ENCODE measurements around the gene TMEM37. TPM values are rescaled to one million over a fixed set of nuclear protein-coding genes. Genes with fewer than 3 reads are reported as not detected.

TMEM37 gene
- total RNA-seq, 1 experiment from 2014 or later, result 9.6 TPM

DNA sequence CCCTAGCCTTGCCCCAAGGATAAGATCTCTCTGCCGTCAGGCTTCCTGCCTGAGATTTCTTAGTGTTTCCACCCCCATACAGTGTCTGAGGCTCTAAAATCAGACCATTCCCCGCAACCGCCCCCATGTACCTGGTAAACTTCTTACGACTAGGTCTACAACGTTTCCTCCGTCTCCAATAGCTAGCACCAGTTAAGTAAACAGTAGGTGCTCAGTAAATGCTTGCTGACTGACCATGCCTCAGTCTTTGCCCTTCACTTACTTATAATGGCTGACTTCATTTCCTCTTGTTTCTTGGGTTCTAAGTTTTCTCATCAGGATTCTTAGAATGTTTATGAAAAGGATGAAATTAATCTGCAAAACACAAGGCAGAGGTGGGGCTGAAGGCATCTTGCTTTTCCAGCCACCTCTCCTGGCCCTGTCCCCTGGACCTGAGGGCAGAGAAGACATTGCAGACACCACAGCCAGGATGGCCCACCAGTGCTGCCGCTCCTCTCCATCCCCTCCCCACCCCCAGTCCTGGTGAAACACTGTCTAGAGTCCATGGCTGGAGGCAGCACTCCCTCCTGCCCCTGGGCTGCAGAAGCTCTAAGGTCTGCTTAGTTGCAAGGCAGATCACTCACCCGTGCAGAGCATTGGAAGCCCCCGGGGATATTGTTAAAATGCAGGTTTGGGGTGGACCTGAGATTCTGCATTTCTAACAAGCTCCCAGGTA, 16.9 kb downstream of the TMEM37 start (continued):
- TF ChIP-seq, protein P1, sequence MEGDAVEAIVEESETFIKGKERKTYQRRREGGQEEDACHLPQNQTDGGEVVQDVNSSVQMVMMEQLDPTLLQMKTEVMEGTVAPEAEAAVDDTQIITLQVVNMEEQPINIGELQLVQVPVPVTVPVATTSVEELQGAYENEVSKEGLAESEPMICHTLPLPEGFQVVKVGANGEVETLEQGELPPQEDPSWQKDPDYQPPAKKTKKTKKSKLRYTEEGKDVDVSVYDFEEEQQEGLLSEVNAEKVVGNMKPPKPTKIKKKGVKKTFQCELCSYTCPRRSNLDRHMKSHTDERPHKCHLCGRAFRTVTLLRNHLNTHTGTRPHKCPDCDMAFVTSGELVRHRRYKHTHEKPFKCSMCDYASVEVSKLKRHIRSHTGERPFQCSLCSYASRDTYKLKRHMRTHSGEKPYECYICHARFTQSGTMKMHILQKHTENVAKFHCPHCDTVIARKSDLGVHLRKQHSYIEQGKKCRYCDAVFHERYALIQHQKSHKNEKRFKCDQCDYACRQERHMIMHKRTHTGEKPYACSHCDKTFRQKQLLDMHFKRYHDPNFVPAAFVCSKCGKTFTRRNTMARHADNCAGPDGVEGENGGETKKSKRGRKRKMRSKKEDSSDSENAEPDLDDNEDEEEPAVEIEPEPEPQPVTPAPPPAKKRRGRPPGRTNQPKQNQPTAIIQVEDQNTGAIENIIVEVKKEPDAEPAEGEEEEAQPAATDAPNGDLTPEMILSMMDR (IDR thresholded peaks at IDR 0.05), result no peak
- TF ChIP-seq, protein P2, sequence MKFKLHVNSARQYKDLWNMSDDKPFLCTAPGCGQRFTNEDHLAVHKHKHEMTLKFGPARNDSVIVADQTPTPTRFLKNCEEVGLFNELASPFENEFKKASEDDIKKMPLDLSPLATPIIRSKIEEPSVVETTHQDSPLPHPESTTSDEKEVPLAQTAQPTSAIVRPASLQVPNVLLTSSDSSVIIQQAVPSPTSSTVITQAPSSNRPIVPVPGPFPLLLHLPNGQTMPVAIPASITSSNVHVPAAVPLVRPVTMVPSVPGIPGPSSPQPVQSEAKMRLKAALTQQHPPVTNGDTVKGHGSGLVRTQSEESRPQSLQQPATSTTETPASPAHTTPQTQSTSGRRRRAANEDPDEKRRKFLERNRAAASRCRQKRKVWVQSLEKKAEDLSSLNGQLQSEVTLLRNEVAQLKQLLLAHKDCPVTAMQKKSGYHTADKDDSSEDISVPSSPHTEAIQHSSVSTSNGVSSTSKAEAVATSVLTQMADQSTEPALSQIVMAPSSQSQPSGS (CRISPR knock-in tag; IDR thresholded peaks at IDR 0.05; ENCODE audit: borderline replicate concordance, low read depth), result no peak

DNA sequence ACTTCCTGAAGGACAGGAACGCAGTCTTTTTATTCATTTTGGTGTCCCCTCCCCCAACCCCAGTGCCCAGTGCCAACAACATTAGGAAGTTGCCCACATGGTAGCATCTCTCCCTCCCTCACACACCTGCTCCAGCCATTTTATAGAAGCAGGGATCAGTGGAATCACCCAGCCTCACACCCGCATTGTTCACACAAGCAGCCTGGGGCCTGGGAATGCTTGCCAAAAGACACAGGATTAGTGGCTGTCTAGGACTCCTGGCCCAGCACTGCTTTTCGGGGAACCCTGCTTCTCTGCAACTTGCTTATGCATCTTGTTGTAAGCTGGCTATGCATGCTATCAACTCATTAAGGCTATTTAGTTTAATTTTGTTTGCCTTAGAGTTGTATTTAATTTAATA, 17.9 kb downstream of the TMEM37 start:
- ChIA-PET CTCF (interaction anchor here (2.0 kb wide), 1 partner anchor 26 kb away, joined by 9 read pairs; no protein-coding TSS in a partner anchor), POLR2A (no interaction called here)
- no peak overlapping the region for H3K27ac Mint-ChIP-seq
- peaks cover 35% of the 10 kb centered on the region for H3K4me1 Mint-ChIP-seq
- no peaks in the 10 kb centered on the region for H3K9me3 Mint-ChIP-seq
- no peak overlapping the region for H3K4me3 Mint-ChIP-seq
- TF ChIP-seq TCF7 (CRISPR knock-in tag; IDR thresholded peaks at IDR 0.05; ENCODE audit: low read depth) (no peak), KAT7 (CRISPR knock-in tag; IDR thresholded peaks at IDR 0.05; ENCODE audit: borderline replicate concordance) (no peak), JUN (CRISPR knock-in tag; IDR thresholded peaks at IDR 0.05) (no peak), MYBL2 (CRISPR knock-in tag; IDR thresholded peaks at IDR 0.05) (no peak), ZBTB21 (CRISPR knock-in tag; IDR thresholded peaks at IDR 0.05; ENCODE audit: borderline replicate concordance) (no peak), ETV6 (CRISPR knock-in tag; IDR thresholded peaks at IDR 0.05) (no peak), TP53 (CRISPR knock-in tag; IDR thresholded peaks at IDR 0.05) (no peak)
- TF ChIP-seq, protein P3, sequence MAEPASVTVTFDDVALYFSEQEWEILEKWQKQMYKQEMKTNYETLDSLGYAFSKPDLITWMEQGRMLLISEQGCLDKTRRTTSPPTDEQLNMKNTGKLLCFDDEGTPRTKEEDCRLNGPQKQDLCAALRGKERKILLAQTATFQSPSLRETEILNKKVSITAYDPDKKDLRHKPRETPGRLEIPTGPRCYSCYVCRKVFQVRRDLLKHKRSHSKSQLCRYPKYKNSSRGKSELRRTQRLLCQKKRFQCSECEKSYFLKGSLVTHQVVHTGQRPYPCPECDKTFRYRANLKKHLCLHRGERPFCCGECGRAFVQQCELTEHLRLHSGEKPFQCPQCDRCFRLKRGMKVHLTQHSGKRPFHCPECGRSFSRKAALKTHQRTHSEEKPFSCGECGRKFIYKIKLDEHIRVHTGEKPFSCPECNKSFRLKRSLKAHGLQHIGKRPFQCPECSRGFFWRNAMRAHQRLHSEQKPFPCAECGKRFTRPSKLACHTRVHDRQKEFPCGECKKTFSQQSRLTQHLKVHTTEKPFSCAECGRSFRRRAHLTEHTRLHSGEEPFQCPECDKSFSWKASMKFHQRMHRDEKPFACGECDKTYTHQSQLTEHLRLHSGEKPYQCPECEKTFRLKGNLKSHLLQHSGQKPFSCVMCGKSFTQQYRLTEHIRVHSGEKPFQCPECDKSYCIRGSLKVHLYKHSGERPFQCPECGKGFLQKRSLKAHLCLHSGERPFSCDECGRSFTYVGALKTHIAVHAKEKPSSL (CRISPR knock-in tag; conservative IDR thresholded peaks at IDR 0.05), result no peak
- TF ChIP-seq, protein P4, sequence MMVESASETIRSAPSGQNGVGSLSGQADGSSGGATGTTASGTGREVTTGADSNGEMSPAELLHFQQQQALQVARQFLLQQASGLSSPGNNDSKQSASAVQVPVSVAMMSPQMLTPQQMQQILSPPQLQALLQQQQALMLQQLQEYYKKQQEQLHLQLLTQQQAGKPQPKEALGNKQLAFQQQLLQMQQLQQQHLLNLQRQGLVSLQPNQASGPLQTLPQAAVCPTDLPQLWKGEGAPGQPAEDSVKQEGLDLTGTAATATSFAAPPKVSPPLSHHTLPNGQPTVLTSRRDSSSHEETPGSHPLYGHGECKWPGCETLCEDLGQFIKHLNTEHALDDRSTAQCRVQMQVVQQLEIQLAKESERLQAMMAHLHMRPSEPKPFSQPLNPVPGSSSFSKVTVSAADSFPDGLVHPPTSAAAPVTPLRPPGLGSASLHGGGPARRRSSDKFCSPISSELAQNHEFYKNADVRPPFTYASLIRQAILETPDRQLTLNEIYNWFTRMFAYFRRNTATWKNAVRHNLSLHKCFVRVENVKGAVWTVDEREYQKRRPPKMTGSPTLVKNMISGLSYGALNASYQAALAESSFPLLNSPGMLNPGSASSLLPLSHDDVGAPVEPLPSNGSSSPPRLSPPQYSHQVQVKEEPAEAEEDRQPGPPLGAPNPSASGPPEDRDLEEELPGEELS (CRISPR knock-in tag; IDR thresholded peaks at IDR 0.05), result no peak
- TF ChIP-seq, protein P5, sequence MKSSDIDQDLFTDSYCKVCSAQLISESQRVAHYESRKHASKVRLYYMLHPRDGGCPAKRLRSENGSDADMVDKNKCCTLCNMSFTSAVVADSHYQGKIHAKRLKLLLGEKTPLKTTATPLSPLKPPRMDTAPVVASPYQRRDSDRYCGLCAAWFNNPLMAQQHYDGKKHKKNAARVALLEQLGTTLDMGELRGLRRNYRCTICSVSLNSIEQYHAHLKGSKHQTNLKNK (CRISPR knock-in tag; IDR thresholded peaks at IDR 0.05), result no peak
- TF ChIP-seq, protein P6, sequence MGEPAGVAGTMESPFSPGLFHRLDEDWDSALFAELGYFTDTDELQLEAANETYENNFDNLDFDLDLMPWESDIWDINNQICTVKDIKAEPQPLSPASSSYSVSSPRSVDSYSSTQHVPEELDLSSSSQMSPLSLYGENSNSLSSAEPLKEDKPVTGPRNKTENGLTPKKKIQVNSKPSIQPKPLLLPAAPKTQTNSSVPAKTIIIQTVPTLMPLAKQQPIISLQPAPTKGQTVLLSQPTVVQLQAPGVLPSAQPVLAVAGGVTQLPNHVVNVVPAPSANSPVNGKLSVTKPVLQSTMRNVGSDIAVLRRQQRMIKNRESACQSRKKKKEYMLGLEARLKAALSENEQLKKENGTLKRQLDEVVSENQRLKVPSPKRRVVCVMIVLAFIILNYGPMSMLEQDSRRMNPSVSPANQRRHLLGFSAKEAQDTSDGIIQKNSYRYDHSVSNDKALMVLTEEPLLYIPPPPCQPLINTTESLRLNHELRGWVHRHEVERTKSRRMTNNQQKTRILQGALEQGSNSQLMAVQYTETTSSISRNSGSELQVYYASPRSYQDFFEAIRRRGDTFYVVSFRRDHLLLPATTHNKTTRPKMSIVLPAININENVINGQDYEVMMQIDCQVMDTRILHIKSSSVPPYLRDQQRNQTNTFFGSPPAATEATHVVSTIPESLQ (CRISPR knock-in tag; IDR thresholded peaks at IDR 0.05), result no peak
- ATAC-seq, result no peak
- H3K27me3 Mint-ChIP-seq (ENCODE audit: low read depth), result peaks cover 60% of the 10 kb centered on the region
- no peaks in the 10 kb centered on the region for H3K36me3 Mint-ChIP-seq
- DNase-seq (ENCODE audit: low spot score), result no peak

All from WTC11 (cell line).